HG02763 (cell line): ENCODE measurements around the gene IRAG1.
"Not testable (repeated sequence)": the region's sequence is repeated elsewhere in the genome, so short reads cannot be mapped to it uniquely, and the experiment has no call there.

Experiments used
- ATAC-seq: cut with Tn5 transposase; IDR thresholded peaks from one replicate; pipeline ENCODE4 v1.9.1; 2021; ENCODE audit warnings: mild to moderate bottlenecking, moderate library complexity; ENCODE audit not compliant: unreplicated experiment

Gene IRAG1

GRCh38 chr11:10701982-10702381 lies 8.4 kb upstream of the IRAG1 start:
- ATAC-seq, result no peak

GRCh38 chr11:10699072-10699471 lies 5.5 kb upstream of the IRAG1 start:
- no peak for ATAC-seq

- ATAC-seq, result no peak
Observed at GRCh38 chr11:10697323-10697620, 3.7 kb upstream of the IRAG1 start.

- ATAC-seq, result no peak
Observed at GRCh38 chr11:10696468-10697322, 3.1 kb upstream of the IRAG1 start.

GRCh38 chr11:10695833-10696232 lies 2.3 kb upstream of the IRAG1 start:
- ATAC-seq, result no peak

GRCh38 chr11:10694486-10695239 lies 1.1 kb upstream of the IRAG1 start:
- ATAC-seq, result no peak

- no peak for ATAC-seq
Observed at GRCh38 chr11:10692531-10693115, 932 bp downstream of the IRAG1 start.

- no peak for ATAC-seq
Observed at GRCh38 chr11:10688401-10688800, 5.2 kb downstream of the IRAG1 start.

- no peak for ATAC-seq
Observed at GRCh38 chr11:10686311-10686710, 7.2 kb downstream of the IRAG1 start.

- ATAC-seq, result no peak
Observed at GRCh38 chr11:10683429-10683828, 10.1 kb downstream of the IRAG1 start.

GRCh38 chr11:10680956-10681487 lies 12.5 kb downstream of the IRAG1 start:
- no peak for ATAC-seq

- not testable (repeated sequence) for ATAC-seq
Observed at GRCh38 chr11:10680279-10680678, 13.3 kb downstream of the IRAG1 start.

- no peak for ATAC-seq
Observed at GRCh38 chr11:10679644-10680043, 13.9 kb downstream of the IRAG1 start.

GRCh38 chr11:10678101-10678500 lies 15.5 kb downstream of the IRAG1 start:
- ATAC-seq, result no peak

- no peak for ATAC-seq
Observed at GRCh38 chr11:10676919-10677318, 16.6 kb downstream of the IRAG1 start.

GRCh38 chr11:10674911-10675440 lies 18.6 kb downstream of the IRAG1 start:
- ATAC-seq, result no peak

- ATAC-seq, result no peak
Observed at GRCh38 chr11:10674440-10674855, 19.1 kb downstream of the IRAG1 start.

- ATAC-seq, result no peak
Observed at GRCh38 chr11:10673501-10674062, 20.0 kb downstream of the IRAG1 start.

- no peak for ATAC-seq
Observed at GRCh38 chr11:10670099-10670498, 23.5 kb downstream of the IRAG1 start.

GRCh38 chr11:10669258-10670033 lies 24.1 kb downstream of the IRAG1 start:
- ATAC-seq, result no peak
